HG03066 (cell line): ENCODE measurements around the gene CCDC102A.
"Not testable (repeated sequence)": the region's sequence is repeated elsewhere in the genome, so short reads cannot be mapped to it uniquely, and the experiment has no call there.

Experiments
- ATAC-seq: cut with Tn5 transposase; IDR thresholded peaks from one replicate; pipeline ENCODE4 v1.9.1; 2021; ENCODE audit warnings: low read depth; ENCODE audit not compliant: unreplicated experiment

CCDC102A gene

GRCh38 chr16:57566436-57566835 lies 30.1 kb upstream of the CCDC102A start:
- no peak for ATAC-seq

GRCh38 chr16:57565461-57565860 lies 29.1 kb upstream of the CCDC102A start:
- no peak for ATAC-seq

- ATAC-seq: no peak
Measured at GRCh38 chr16:57564571-57565270, 28.4 kb upstream of the CCDC102A start.

GRCh38 chr16:57563761-57564160 lies 27.4 kb upstream of the CCDC102A start:
- ATAC-seq: no peak

GRCh38 chr16:57563487-57563750 lies 27.0 kb upstream of the CCDC102A start:
- no peak for ATAC-seq

- no peak for ATAC-seq
Measured at GRCh38 chr16:57562669-57563486, 26.5 kb upstream of the CCDC102A start.

- no peak for ATAC-seq
Measured at GRCh38 chr16:57562066-57562465, 25.7 kb upstream of the CCDC102A start.

GRCh38 chr16:57559072-57559790 lies 22.9 kb upstream of the CCDC102A start:
- ATAC-seq: no peak

GRCh38 chr16:57556941-57557541 lies 20.7 kb upstream of the CCDC102A start:
- no peak for ATAC-seq

GRCh38 chr16:57555831-57556230 lies 19.5 kb upstream of the CCDC102A start:
- ATAC-seq: no peak

- ATAC-seq: no peak
Measured at GRCh38 chr16:57551057-57551456, 14.7 kb upstream of the CCDC102A start.

GRCh38 chr16:57549730-57550129 lies 13.4 kb upstream of the CCDC102A start:
- no peak for ATAC-seq

GRCh38 chr16:57548408-57548807 lies 12.0 kb upstream of the CCDC102A start:
- ATAC-seq: no peak

- not testable (repeated sequence) for ATAC-seq
Measured at GRCh38 chr16:57547524-57547923, 11.2 kb upstream of the CCDC102A start.

- peak; percentile 79 for ATAC-seq
Measured at GRCh38 chr16:57544124-57544653, 7.8 kb upstream of the CCDC102A start.

- no peak for ATAC-seq
Measured at GRCh38 chr16:57541754-57542435, 5.5 kb upstream of the CCDC102A start.

- no peak for ATAC-seq
Measured at GRCh38 chr16:57540906-57541753, 4.8 kb upstream of the CCDC102A start.

- no peak for ATAC-seq
Measured at GRCh38 chr16:57540387-57540786, 4.0 kb upstream of the CCDC102A start.

GRCh38 chr16:57539072-57539796 lies 2.9 kb upstream of the CCDC102A start:
- ATAC-seq: peak; percentile 39
